HCT116 (cell line): ENCODE measurements around the gene C12orf50.
"Not testable (repeated sequence)": the region's sequence is repeated elsewhere in the genome, so short reads cannot be mapped to it uniquely, and the experiment has no call there.

Experiments used
- EZH2 ChIP-seq: fragments of 200-600 bp; sonication (generic); IDR thresholded peaks from 2 replicates; pipeline ENCODE4 v1.6.1; 2017; ENCODE audit warnings: antibody characterized with exemption, mixed run types
- POLR2A ChIP-seq: IDR thresholded peaks from 2 replicates; pipeline ENCODE4 v1.7.0; 2011; ENCODE audit warnings: borderline replicate concordance; ENCODE audit not compliant: insufficient read depth, insufficient read length; ENCODE audit errors: extremely low read depth

GRCh38 chr12:87954028-87954427, 75.2 kb downstream of the C12orf50 start:
- not testable (repeated sequence) for TF ChIP-seq EZH2, POLR2A
